IMR-90 (cell line): Measurements from ENCODE around the gene BMP8B. TPM values are rescaled to one million over a fixed set of nuclear protein-coding genes. Genes with fewer than 3 reads are reported as not detected.
"Not testable (repeated sequence)": the region's sequence is repeated elsewhere in the genome, so short reads cannot be mapped to it uniquely, and the experiment has no call there.

Experiments used
- ATAC-seq: fragments of 200-7000 bp; cut with Tn5 transposase; 2 replicates; pipeline ENCODE4 v1.9.1; 2020; ENCODE audit warnings: low read depth, mild to moderate bottlenecking, moderate library complexity
- BruUV-seq: library from RNA; stranded (reverse); fragments of 400-500 nt; replicated peaks from 2 replicates; lab custom pipeline; 2021; lab: Mats Ljungman, UMichigan
- CTCF ChIA-PET: fragments of 300-600 bp; formaldehyde crosslinking; extraction: SDS; loops from one replicate; lab custom pipeline; 2021; ENCODE audit warnings: antibody characterized with exemption; lab: Yijun Ruan, JAX
- POLR2A ChIA-PET: fragments of 300-600 bp; sonication (Branson Sonifier 250); formaldehyde crosslinking; loops from one replicate; lab custom pipeline; 2022; ENCODE audit warnings: antibody characterized with exemption; ENCODE audit not compliant: unreplicated experiment; lab: Charles Lee
- DNase-seq: peaks from one replicate; pipeline ENCODE4 v3.0.0; 2013
- H2AFZ ChIP-seq: replicated peaks from 2 replicates; pipeline ENCODE3; 2013; ENCODE audit warnings: low read length, mild to moderate bottlenecking; ENCODE audit not compliant: poor library complexity
- H2AK5ac ChIP-seq: 2 replicates; pipeline ENCODE4 v1.6.1; 2013; ENCODE audit warnings: low read depth, low read length, inconsistent platforms
- H2AK9ac ChIP-seq: replicated peaks from 2 replicates; pipeline ENCODE3; 2013; ENCODE audit warnings: mild to moderate bottlenecking, low read depth, low read length, moderate library complexity; ENCODE audit not compliant: poor library complexity
- H2BK120ac ChIP-seq: 2 replicates; pipeline ENCODE4 v1.6.1; 2013; ENCODE audit warnings: low read depth, low read length, inconsistent platforms
- H2BK15ac ChIP-seq: 3 replicates; pipeline ENCODE4 v1.6.1; 2013; ENCODE audit warnings: low read depth, low read length, inconsistent platforms
- H2BK20ac ChIP-seq: 2 replicates; pipeline ENCODE4 v1.6.1; 2013; ENCODE audit warnings: low read depth, mild to moderate bottlenecking, inconsistent platforms, low read length, moderate library complexity
- H2BK5ac ChIP-seq: 2 replicates; pipeline ENCODE4 v1.6.1; 2013; ENCODE audit warnings: mild to moderate bottlenecking, low read depth, low read length, inconsistent platforms; ENCODE audit not compliant: poor library complexity, severe bottlenecking
- H3K14ac ChIP-seq: replicated peaks from 2 replicates; pipeline ENCODE4 v1.6.1; 2013; ENCODE audit warnings: low read depth, low read length, inconsistent platforms
- H3K18ac ChIP-seq: 2 replicates; pipeline ENCODE4 v1.6.1; 2013; ENCODE audit warnings: low read depth, low read length, control low read depth
- H3K23ac ChIP-seq: 2 replicates; pipeline ENCODE4 v1.6.1; 2013; ENCODE audit warnings: low read depth, low read length, inconsistent platforms
- H3K27ac ChIP-seq: 2 replicates; pipeline ENCODE4 v1.5.1; 2013; ENCODE audit warnings: mild to moderate bottlenecking, control low read depth, low read length; ENCODE audit not compliant: insufficient read depth
- H3K27me3 ChIP-seq: 2 replicates; pipeline ENCODE4 v1.6.1; 2013; ENCODE audit warnings: low read length; ENCODE audit not compliant: control insufficient read depth, insufficient read depth
- H3K36me3 ChIP-seq: 2 replicates; pipeline ENCODE4 v1.6.1; 2013; ENCODE audit warnings: low read length, mixed read lengths; ENCODE audit not compliant: control insufficient read depth, insufficient read depth
- H3K4ac ChIP-seq: 2 replicates; pipeline ENCODE4 v1.6.1; 2013; ENCODE audit warnings: low read depth, low read length, inconsistent platforms
- H3K4me1 ChIP-seq: 2 replicates; pipeline ENCODE4 v1.6.1; 2013; ENCODE audit warnings: low read length, mixed read lengths; ENCODE audit not compliant: control insufficient read depth, insufficient read depth
- H3K4me2 ChIP-seq: 2 replicates; pipeline ENCODE4 v1.6.1; 2013; ENCODE audit warnings: low read depth, mild to moderate bottlenecking, control low read depth, low read length, moderate library complexity
- H3K4me3 ChIP-seq: 2 replicates; pipeline ENCODE4 v1.5.1; 2013; ENCODE audit warnings: low read depth, mild to moderate bottlenecking, control low read depth, low read length, moderate library complexity; ENCODE audit not compliant: insufficient read depth
- H3K56ac ChIP-seq: 2 replicates; pipeline ENCODE4 v1.6.1; 2013; ENCODE audit warnings: low read length, inconsistent platforms; ENCODE audit not compliant: insufficient read depth; ENCODE audit errors: extremely low read depth
- H3K79me1 ChIP-seq, 2 experiments: 2 replicates each; pipeline ENCODE4 v1.6.1; 2013; ENCODE audit warnings: low read length in 2 of 2, inconsistent platforms in 1 of 2, low read depth in 1 of 2
- H3K9ac ChIP-seq: 2 replicates; pipeline ENCODE4 v1.6.1; 2013; ENCODE audit warnings: low read depth, low read length, control low read depth
- H3K9me1 ChIP-seq: 2 replicates; pipeline ENCODE4 v1.6.1; 2013; ENCODE audit warnings: low read length, inconsistent platforms; ENCODE audit not compliant: insufficient read depth
- H3K9me3 ChIP-seq: 2 replicates; pipeline ENCODE4 v1.6.1; 2013; ENCODE audit warnings: low read length; ENCODE audit not compliant: control insufficient read depth, insufficient read depth
- H4K20me1 ChIP-seq: 2 replicates; pipeline ENCODE4 v1.6.1; 2013; ENCODE audit warnings: low read length, inconsistent platforms; ENCODE audit not compliant: insufficient read depth
- H4K5ac ChIP-seq: 2 replicates; pipeline ENCODE4 v1.6.1; 2013; ENCODE audit warnings: mild to moderate bottlenecking, low read depth, low read length, control low read depth
- H4K8ac ChIP-seq, 2 experiments: 2 replicates each; pipeline ENCODE4 v1.6.1; 2013; ENCODE audit warnings: low read depth in 2 of 2, low read length in 2 of 2, control low read depth in 1 of 2, inconsistent platforms in 1 of 2
- H4K91ac ChIP-seq: 2 replicates; pipeline ENCODE4 v1.6.1; 2013; ENCODE audit warnings: low read depth, low read length, inconsistent platforms; ENCODE audit not compliant: insufficient read depth
- WGBS, 2 experiments: methylation state at CpG; one replicate each; pipeline versions ENCODE4 v1.1.5 to v1.1.7; 2013; ENCODE audit warnings: missing lambda C conversion rate in 2 of 2; ENCODE audit not compliant: insufficient read length in 1 of 2; ENCODE audit errors: extremely low coverage in 2 of 2; 5-methylcytosine and 5-hydroxymethylcytosine counted together
- dilution Hi-C: fragments of 300-500 bp; cut with HindIII; formaldehyde crosslinking; loops from one replicate; pipeline ENCODE4 v1.14.3; 2018; ENCODE audit warnings: low sequenced_read_pairs; ENCODE audit not compliant: unreplicated experiment
- in situ Hi-C: fragments of 300-500 bp; cut with MboI; formaldehyde crosslinking; loops from 3 replicates; pipeline ENCODE4 v1.14.3; 2019; ENCODE audit warnings: low sequenced_read_pairs, inconsistent platforms, mixed read lengths
- intact Hi-C: fragments of 100-400 bp; cut with micrococcal nuclease; formaldehyde crosslinking; loops from 2 replicates; pipeline ENCODE4 v1.10.0; 2022
- polyA plus RNA-seq, 3 experiments: library from polyadenylated mRNA; depleted of rRNA; stranded (reverse); fragments of >200 nt; gene quantifications; 2 replicates each; pipeline ENCODE4 v1.2.3, GENCODE V29; 2012; ENCODE audit warnings: low replicate concordance in 1 of 3
- total RNA-seq: library from RNA; depleted of rRNA; stranded (reverse); fragments of >200 nt; gene quantifications from 2 replicates; pipeline ENCODE4 v1.2.3, GENCODE V29; 2012

Gene BMP8B
- total and polyA plus RNA-seq, 2 of the 4 experiments (the other 2 are of a cell fraction): not detected

DNA sequence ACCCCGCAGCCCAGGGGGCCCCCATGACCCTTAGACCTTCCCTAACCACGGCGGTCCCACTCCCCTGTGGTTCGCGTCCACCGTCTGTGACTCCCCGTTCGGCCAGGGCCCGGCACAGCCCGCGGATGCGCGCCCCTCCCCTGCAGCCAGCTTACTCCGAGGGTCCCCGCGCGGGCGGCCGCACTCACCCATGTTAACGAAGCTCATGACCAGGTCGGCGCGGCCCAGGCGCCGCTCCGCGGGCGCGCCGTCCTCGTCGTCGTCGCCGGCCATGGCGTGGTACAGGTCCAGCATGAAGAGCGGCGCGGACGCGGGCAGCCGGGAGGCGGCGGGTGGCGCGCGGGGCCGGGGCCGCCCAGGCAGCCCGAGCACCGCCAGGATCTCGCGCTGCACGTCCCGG lies 701 bp downstream of the BMP8B start:
- BruUV-seq, H3K27ac ChIP-seq, H3K4me1 ChIP-seq, H3K14ac ChIP-seq, H2BK20ac ChIP-seq, H3K79me1 ChIP-seq, H3K4ac ChIP-seq, H4K91ac ChIP-seq, H3K56ac ChIP-seq, H3K9me1 ChIP-seq, H3K9me3 ChIP-seq, H3K18ac ChIP-seq, H4K8ac ChIP-seq, H3K4me2 ChIP-seq, H2BK5ac ChIP-seq, H4K5ac ChIP-seq, POLR2A ChIA-PET, intact Hi-C loops, H3K9ac ChIP-seq, H2BK15ac ChIP-seq, CTCF ChIA-PET, H3K23ac ChIP-seq, H2AFZ ChIP-seq, DNase-seq, H2BK120ac ChIP-seq, H4K20me1 ChIP-seq, dilution Hi-C loops, H3K36me3 ChIP-seq, H2AK5ac ChIP-seq, H2AK9ac ChIP-seq, H3K4me3 ChIP-seq: not testable (repeated sequence)
- 6% methylated on average over 10 of the region's 55 CpGs; no CpG with 5 or more reads in 1 of the 2 experiments for WGBS, 2 experiments
- in situ Hi-C loops: loop anchor here (5.0 kb wide), 1 partner anchor 296 kb away; the partner anchor contains the start of gene BMP8A
- ATAC-seq: 0 out of 2 replicates have a peak, but pooled peaks have one; percentile 13
- H3K27me3 ChIP-seq: peaks cover 64% of the 10 kb centered on the region
